GM10266 (cell line): ENCODE results near the gene GLYATL2.

Source experiments
- DNase-seq: peaks from one replicate; pipeline ENCODE4 v3.0.0; 2012; ENCODE audit errors: extremely low spot score
- TF ChIP-seq, protein P1 (sequence below): IDR thresholded peaks from 2 replicates; pipeline ENCODE4 v1.5.1; 2012; ENCODE audit warnings: mild to moderate bottlenecking, low read depth; ENCODE audit not compliant: control insufficient read depth, insufficient read depth; ENCODE audit errors: missing control alignments

The GLYATL2 gene

DNA sequence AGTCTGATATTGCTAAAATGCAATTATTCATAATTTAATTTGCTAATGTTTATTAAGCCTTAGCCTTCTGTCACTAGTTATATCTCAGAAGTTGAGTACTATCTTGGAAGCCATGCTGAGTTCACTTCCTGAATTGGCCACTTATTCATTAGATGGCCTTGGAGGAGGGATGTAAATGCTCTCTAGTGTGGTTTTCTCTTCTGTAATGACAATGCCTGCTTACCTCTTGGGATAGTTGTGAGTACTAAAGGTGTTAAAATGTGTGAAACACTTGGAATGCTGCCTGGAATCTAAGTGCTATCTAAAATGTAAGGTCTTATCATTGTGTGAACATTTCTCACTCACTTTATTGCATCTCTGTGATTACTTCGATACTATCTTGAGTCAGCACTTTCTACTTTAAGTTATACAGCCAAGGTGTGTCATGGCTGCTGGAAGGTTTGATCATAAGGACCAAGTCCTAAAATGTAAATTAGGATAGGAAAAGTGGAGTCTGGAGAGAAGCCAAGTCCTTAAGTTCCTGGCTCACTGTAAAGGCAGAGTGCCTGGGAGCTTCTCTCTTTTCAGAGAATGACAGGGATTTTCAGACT is 12.4 kb downstream of the GLYATL2 start:
- DNase-seq: no peak

DNA sequence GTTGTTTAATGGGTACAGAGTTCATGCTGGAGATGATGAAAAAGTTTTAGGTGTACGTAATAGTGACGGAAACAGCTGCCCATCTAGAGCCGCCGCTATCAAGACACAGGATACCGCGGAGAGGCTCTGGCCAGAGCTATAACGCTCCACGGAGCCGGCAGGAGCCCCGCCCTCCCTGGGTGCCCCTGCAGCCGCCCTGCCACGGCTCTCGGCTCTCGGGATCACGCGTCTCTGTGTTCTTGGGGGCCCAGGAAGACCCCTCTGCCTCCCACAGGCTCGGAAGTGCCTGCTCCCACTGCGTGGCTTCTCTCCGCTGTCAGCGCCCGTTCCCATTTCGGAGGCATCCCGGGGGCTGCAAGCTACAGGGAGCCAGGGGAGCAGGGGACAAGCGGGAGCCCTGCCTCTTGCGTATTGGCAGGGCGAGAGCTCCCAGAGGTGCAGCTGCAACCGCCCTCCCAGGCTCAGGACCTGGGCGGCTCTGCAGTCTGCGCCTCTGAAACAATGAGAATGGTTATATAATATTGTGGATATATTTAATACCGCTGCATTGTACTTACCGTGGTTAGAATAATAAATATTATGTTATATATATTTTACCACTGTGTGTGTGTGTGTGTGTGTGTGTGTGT is 13.7 kb downstream of the GLYATL2 start:
- TF ChIP-seq, protein P1, sequence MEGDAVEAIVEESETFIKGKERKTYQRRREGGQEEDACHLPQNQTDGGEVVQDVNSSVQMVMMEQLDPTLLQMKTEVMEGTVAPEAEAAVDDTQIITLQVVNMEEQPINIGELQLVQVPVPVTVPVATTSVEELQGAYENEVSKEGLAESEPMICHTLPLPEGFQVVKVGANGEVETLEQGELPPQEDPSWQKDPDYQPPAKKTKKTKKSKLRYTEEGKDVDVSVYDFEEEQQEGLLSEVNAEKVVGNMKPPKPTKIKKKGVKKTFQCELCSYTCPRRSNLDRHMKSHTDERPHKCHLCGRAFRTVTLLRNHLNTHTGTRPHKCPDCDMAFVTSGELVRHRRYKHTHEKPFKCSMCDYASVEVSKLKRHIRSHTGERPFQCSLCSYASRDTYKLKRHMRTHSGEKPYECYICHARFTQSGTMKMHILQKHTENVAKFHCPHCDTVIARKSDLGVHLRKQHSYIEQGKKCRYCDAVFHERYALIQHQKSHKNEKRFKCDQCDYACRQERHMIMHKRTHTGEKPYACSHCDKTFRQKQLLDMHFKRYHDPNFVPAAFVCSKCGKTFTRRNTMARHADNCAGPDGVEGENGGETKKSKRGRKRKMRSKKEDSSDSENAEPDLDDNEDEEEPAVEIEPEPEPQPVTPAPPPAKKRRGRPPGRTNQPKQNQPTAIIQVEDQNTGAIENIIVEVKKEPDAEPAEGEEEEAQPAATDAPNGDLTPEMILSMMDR: no peak
- no peak for DNase-seq

More for the DNA sequence above, 12.4 kb downstream of the GLYATL2 start:
- TF ChIP-seq, protein P1: no peak

DNA sequence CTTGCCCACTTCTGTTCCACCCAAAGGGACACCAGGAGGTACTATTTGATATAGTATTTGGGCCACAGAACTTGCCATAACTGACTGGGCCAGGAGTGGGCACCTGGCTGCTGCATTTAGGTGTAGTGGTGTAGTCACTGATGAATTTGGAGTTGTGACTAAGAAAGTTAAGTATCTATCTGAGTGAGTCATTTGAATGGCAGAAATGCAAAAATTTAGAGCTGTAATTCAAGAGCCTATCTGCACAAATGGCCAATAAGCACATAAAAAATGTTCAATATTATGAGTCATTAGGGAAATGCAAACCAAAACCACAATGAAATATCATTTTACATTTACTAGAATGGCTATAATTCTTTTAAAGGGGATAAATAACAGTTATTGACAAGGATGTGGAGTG is 14.7 kb downstream of the GLYATL2 start:
- TF ChIP-seq, protein P1: no peak
- DNase-seq: no peak

DNA sequence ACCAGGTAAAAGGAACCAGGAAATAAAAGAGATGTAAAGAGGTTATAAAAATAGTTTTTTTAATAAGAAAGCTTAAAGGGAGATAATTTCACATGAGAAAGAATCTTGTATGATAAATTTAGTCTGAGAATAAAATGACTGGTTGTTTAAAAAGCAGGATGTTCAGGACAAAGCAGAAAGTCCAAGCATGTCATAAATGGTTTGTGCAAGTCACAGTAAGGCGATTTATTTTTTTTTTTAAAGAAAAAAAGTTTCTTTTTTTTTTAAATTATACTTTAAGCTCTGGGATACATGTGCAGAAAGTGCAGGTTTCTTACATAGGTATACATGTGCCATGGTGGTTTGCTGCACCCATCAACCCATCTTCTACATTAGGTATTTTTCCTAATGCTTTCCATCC is 30.8 kb downstream of the GLYATL2 start:
- TF ChIP-seq, protein P1: no peak
- DNase-seq: no peak

DNA sequence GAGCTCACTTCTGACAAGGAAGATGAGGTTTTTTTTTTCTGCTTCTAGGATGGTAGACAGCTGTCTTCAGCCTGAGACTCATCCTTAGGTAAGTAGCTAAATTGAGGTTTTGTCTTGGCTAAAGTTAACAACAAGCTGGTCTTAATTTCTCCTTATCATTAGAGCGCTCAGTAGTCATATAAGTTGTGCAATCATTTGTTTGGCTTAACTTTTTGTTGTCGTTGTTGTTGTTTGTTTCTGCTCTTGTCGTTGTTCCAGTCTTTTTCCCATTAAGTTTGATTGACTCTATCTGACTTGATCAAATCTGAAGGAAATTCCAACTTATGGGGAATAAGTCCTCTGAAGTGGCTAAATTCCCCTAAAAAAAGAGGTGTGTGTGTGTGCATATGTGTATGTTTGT is 33.0 kb downstream of the GLYATL2 start:
- TF ChIP-seq, protein P1: no peak
- no peak for DNase-seq

DNA sequence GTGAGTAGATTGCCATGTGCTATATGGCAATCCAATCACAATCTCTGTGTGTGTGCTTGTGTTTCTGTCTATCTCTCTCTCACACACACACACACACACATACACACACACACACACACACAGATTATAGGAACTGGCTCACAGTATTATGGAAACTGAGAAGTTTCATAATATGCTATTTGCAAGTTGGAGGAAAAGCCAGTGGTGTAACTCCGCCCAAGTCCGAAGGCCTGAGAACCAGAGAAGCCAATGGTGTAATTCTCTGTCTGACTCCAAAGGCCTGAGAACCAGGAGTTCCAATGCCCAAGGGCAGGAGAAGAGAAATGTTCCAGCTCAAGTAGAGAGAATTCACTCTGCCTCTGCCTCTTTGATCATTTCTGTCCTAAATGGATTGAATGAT is 37.2 kb downstream of the GLYATL2 start:
- TF ChIP-seq, protein P1: no peak
- DNase-seq: no peak

DNA sequence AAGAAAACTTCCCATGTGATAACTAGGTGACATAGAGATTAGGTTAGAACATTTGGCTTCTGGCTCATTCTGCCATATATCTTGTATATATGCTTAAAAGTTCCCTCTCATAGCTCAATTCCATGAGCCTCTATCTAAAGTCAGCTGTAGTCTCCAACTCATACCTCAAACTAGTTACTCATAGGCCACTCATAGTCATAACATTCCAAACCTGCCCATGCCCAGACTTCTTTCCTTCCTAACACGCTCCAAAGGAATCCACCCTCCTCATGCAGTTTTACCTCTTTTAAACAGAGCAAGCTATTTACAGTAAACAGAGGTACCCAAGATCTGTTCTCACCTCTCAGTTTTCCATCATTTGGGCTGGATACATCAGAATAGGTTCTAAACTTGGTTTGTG is 39.4 kb downstream of the GLYATL2 start:
- TF ChIP-seq, protein P1: no peak
- no peak for DNase-seq
